Chondrocyte (in vitro differentiated cells): ENCODE results near the gene ABHD17C. TPM values are rescaled to one million over a fixed set of nuclear protein-coding genes. Genes with fewer than 3 reads are reported as not detected.
A peak's percentile ranks its signal among the peaks of the same experiment; 100 is the strongest.

Experiments used
- DNase-seq: peaks from one replicate; pipeline ENCODE4 v3.0.0; 2021; ENCODE audit warnings: mixed read lengths, low spot score
- H3K27ac Mint-ChIP-seq: one replicate; pipeline ENCODE4 v1.8.0; 2021; ENCODE audit warnings: mild to moderate bottlenecking, moderate library complexity, mixed read lengths; ENCODE audit not compliant: unreplicated experiment
- H3K27me3 Mint-ChIP-seq: 2 replicates; pipeline ENCODE4 v1.8.0; 2021; ENCODE audit warnings: low read depth, mixed read lengths
- H3K36me3 Mint-ChIP-seq: 2 replicates; pipeline ENCODE4 v1.8.0; 2021; ENCODE audit warnings: low read depth, mixed read lengths
- H3K4me1 Mint-ChIP-seq: 2 replicates; pipeline ENCODE4 v1.8.0; 2021; ENCODE audit warnings: low read depth, mild to moderate bottlenecking, mixed read lengths
- H3K4me3 Mint-ChIP-seq: one replicate; pipeline ENCODE4 v1.8.0; 2021; ENCODE audit warnings: mild to moderate bottlenecking, moderate library complexity, mixed read lengths; ENCODE audit not compliant: unreplicated experiment
- H3K9me3 Mint-ChIP-seq: 2 replicates; pipeline ENCODE4 v1.8.0; 2021; ENCODE audit warnings: low read depth, mixed read lengths
- total RNA-seq: library from RNA; stranded (reverse); gene quantifications from 3 replicates; pipeline ENCODE4 v1.2.1, GENCODE V29; 2021
- TF ChIP-seq, protein P1 (sequence below): fragments of 200-600 bp; sonication (generic); IDR thresholded peaks from 2 replicates; pipeline ENCODE4 v1.5.0; 2021; ENCODE audit warnings: antibody characterized with exemption, mild to moderate bottlenecking, moderate library complexity

ABHD17C gene
- total RNA-seq, 1 donor from 2014 or later: 8.0 TPM

DNA sequence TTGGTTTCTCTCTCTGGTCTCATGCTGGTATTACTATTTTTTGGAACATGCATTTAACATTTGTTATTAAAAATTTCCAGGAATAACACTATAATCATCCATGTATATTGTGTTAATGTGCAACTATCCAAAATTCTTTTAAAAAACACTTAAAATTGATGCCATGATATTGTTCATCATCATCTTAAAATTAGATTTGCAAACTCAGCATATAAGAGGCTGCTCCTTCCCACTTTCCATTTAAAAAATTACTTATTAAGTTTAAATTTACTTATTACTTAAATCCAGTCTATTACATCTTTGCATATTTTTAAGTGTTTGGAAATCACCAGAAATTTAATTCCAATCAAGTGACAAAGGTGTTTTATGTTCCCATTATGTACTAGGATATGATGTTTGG, 5.8 kb upstream of the ABHD17C start:
- Mint-ChIP-seq H3K9me3 (no peaks in the 10 kb centered on the region), H3K27me3 (no peaks in the 10 kb centered on the region), H3K4me3 (no peak overlapping the region), H3K27ac (no peak overlapping the region), H3K4me1 (peaks cover 8% of the 10 kb centered on the region), H3K36me3 (no peaks in the 10 kb centered on the region)
- DNase-seq: no peak
- TF ChIP-seq, protein P1, sequence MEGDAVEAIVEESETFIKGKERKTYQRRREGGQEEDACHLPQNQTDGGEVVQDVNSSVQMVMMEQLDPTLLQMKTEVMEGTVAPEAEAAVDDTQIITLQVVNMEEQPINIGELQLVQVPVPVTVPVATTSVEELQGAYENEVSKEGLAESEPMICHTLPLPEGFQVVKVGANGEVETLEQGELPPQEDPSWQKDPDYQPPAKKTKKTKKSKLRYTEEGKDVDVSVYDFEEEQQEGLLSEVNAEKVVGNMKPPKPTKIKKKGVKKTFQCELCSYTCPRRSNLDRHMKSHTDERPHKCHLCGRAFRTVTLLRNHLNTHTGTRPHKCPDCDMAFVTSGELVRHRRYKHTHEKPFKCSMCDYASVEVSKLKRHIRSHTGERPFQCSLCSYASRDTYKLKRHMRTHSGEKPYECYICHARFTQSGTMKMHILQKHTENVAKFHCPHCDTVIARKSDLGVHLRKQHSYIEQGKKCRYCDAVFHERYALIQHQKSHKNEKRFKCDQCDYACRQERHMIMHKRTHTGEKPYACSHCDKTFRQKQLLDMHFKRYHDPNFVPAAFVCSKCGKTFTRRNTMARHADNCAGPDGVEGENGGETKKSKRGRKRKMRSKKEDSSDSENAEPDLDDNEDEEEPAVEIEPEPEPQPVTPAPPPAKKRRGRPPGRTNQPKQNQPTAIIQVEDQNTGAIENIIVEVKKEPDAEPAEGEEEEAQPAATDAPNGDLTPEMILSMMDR: no peak

- H3K36me3 Mint-ChIP-seq: no peaks in the 10 kb centered on the region
- no peak overlapping the region for H3K4me3 Mint-ChIP-seq
- H3K27me3 Mint-ChIP-seq: no peaks in the 10 kb centered on the region
- H3K4me1 Mint-ChIP-seq: peaks cover 10% of the 10 kb centered on the region
- H3K27ac Mint-ChIP-seq: no peak overlapping the region
- no peaks in the 10 kb centered on the region for H3K9me3 Mint-ChIP-seq
- DNase-seq: no peak
- TF ChIP-seq, protein P1: no peak
These were observed 5.4 kb upstream of the ABHD17C start for GRCh38 chr15:80689716-80690115.

GRCh38 chr15:80691575-80691974, 3.5 kb upstream of the ABHD17C start:
- TF ChIP-seq, protein P1: no peak
- no peak overlapping the region for H3K4me3 Mint-ChIP-seq
- no peaks in the 10 kb centered on the region for H3K27me3 Mint-ChIP-seq
- no peaks in the 10 kb centered on the region for H3K9me3 Mint-ChIP-seq
- no peak for DNase-seq
- no peak overlapping the region for H3K27ac Mint-ChIP-seq
- H3K36me3 Mint-ChIP-seq: no peaks in the 10 kb centered on the region
- peaks cover 15% of the 10 kb centered on the region for H3K4me1 Mint-ChIP-seq

- H3K9me3 Mint-ChIP-seq: no peaks in the 10 kb centered on the region
- H3K4me3 Mint-ChIP-seq: peak overlapping the region; percentile 76
- TF ChIP-seq, protein P1: no peak
These were observed 1.2 kb upstream of the ABHD17C start for GRCh38 chr15:80693682-80694610.

GRCh38 chr15:80694611-80695098, 455 bp upstream of the ABHD17C start:
- peak overlapping the region; percentile 71 for H3K27ac Mint-ChIP-seq
- H3K4me1 Mint-ChIP-seq: peaks cover 40% of the 10 kb centered on the region
- DNase-seq: no peak
- H3K36me3 Mint-ChIP-seq: no peaks in the 10 kb centered on the region
- TF ChIP-seq, protein P1: no peak
- H3K9me3 Mint-ChIP-seq: no peaks in the 10 kb centered on the region
- peak overlapping the region; percentile 76 for H3K4me3 Mint-ChIP-seq
- H3K27me3 Mint-ChIP-seq: no peaks in the 10 kb centered on the region

More at GRCh38 chr15:80693682-80694610, 1.2 kb upstream of the ABHD17C start:
- no peak for DNase-seq
- Mint-ChIP-seq H3K27me3 (no peaks in the 10 kb centered on the region), H3K4me1 (peaks cover 35% of the 10 kb centered on the region), H3K36me3 (no peaks in the 10 kb centered on the region), H3K27ac (peak overlapping the region; percentile 71)
